HG03442 (cell line): Measurements from ENCODE around the gene NRP1.

Experiments used
- ATAC-seq: cut with Tn5 transposase; IDR thresholded peaks from one replicate; pipeline ENCODE4 v1.9.1; 2021; ENCODE audit warnings: mild to moderate bottlenecking, moderate library complexity; ENCODE audit not compliant: unreplicated experiment

NRP1 gene

DNA sequence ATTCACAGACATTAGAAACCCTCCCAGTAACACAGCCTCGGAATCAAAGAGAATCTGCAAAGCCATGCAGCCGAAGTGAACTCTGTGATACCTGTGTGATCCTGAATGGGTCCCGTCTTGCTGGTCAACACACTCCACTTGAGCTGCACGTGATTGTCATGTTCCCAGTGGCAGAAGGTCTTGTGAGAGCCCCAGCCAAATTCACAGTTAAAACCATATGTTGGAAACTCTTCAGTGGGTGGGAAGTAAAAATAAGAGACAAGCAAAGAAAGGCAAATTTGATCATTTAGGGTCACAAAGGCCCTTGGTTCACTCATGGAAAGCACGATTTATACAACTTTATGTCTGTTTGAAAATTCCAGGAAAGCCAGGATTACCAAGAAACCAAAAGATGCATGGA is 142.3 kb downstream of the NRP1 start:
- ATAC-seq = no peak

DNA sequence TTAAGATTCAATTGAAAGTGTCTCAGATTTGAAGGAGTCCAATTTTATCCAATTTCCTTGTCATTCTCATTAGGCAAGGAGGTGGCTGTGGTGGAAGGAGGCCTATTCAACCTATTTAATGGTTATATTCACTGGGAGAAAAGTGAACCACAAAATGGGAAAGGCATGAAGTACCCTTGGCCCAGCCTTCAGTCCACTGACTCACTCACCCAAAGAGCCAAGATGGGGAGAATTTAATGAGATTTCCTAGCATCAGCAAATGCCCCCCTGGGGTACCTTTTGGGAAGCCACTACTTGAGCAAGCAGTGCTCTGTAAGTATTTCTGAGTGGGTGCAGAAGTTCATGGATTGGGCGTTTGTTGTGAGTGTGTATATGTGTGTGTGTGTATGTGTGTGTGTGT is 144.1 kb downstream of the NRP1 start:
- ATAC-seq = no peak

- no peak for ATAC-seq
These were observed 144.7 kb downstream of the NRP1 start for GRCh38 chr10:33189808-33190207.

DNA sequence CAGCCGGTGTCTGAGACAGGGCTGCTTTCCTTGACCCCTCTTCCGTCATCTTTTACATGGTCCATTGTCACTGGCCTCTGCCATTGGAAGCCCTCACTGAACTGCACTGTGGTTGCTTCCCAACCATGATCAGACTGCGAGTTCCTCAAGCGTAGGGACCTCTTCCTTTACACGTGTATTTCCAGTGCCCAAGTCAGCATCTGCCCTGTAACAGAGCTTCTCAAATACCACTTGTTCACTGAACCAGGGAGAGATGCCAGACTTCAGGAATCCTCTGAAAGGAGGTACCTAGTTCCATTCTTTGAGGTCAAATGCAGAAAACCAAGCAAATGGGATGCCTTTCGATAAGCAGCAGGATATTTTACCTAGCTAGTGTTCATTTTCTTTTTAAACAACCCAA is 145.1 kb downstream of the NRP1 start:
- ATAC-seq = no peak

DNA sequence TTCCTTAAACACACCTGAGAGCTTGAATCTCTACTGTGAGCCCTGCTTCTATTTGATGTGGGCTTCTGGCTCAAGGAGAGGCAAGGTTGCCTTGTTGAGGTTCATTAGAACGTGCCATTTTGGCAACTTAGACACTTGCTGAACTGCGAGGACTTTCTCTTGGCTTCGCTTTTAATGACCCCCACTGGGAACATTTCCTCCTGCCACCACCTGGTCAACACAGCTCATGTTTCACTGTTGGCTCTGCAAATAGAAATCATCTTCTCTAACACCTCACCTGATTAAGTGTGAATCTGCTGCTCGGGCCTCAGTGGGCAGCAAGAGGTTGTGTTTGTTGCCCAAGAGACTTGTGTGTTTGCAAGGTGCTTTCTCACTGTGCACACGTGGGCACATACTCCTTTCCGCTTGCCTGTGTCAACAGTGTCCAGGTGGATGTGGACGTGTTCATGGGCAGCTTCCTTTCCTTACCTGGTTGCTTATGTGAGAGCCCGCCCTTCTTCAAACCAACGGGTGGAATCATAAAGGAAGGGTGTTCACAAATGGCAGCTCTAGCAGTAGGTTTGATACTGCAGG is 147.0 kb downstream of the NRP1 start:
- ATAC-seq = no peak

- ATAC-seq = no peak
These were observed 148.3 kb downstream of the NRP1 start for GRCh38 chr10:33186150-33186549.

- no peak for ATAC-seq
These were observed 150.8 kb downstream of the NRP1 start for GRCh38 chr10:33183655-33184054.

- no peak for ATAC-seq
These were observed 153.5 kb downstream of the NRP1 start for GRCh38 chr10:33180921-33181320.

DNA sequence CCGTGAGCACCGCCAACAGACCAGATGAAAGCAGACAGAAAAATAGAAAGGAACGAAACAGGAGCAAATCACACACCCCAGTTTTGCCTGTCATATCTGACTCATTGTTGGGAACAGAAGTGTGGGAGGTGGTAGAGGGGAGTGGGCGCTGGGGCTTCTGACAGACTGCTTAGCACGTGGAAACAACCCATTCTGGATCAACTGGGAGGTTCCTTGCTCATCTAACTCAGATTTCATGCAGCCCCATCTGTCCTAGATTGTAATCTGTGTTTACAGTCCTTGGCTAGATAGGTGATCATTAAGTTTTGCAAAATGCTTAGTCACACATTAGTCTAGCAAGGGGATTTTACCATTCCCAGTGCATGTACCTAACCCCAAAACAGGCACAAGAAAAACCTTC is 154.1 kb downstream of the NRP1 start:
- ATAC-seq = no peak

GRCh38 chr10:33179067-33179466 is 155.4 kb downstream of the NRP1 start:
- ATAC-seq = no peak

- ATAC-seq = no peak
These were observed 156.3 kb downstream of the NRP1 start for GRCh38 chr10:33178026-33178755.

DNA sequence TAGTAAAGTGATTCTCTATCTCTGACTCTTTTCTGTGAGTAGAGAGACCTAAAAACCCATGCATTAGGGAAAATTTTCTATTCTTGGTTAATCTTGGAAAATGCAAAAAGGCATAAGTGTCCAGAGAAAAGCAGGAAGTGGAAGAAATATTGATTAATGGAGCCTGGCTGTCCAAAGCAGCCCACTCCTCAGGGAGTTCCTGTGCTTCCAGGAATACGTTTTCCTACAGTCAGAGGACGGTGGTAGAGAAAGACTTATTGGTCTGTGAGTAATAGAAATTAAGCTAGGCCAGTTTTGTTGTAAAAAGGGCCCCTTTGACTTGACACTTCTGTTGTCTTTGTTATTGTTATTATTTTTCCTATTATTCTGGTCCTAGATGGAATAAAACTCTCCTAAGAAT is 157.8 kb downstream of the NRP1 start:
- ATAC-seq = no peak

- ATAC-seq = no peak
These were observed 159.6 kb downstream of the NRP1 start for GRCh38 chr10:33174674-33175434.

GRCh38 chr10:33165911-33166310 is 168.6 kb downstream of the NRP1 start:
- no peak for ATAC-seq

GRCh38 chr10:33164060-33164709 is 170.3 kb downstream of the NRP1 start:
- no peak for ATAC-seq

GRCh38 chr10:33162248-33162575 is 172.3 kb downstream of the NRP1 start:
- ATAC-seq = no peak

GRCh38 chr10:33161550-33162247 is 172.8 kb downstream of the NRP1 start:
- ATAC-seq = no peak

DNA sequence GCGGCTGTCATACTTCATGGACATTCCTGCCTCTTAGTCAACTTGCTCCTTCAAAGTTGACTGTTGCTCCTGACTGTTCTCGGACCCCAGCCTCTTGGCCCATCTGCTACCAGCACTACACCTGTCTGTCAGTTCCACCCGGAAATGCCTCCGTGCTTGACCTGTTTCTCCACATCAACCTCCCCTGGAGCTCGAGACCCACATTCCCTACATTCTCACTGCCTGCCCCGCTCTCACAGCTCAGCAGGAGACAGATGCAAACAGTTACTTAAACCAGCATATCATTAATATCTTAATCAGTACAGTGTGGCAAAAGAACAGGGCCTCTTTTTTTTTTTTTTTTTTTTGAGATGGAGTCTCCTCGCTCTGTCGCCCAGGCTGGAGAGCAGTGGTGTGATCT is 174.3 kb downstream of the NRP1 start:
- ATAC-seq = no peak

DNA sequence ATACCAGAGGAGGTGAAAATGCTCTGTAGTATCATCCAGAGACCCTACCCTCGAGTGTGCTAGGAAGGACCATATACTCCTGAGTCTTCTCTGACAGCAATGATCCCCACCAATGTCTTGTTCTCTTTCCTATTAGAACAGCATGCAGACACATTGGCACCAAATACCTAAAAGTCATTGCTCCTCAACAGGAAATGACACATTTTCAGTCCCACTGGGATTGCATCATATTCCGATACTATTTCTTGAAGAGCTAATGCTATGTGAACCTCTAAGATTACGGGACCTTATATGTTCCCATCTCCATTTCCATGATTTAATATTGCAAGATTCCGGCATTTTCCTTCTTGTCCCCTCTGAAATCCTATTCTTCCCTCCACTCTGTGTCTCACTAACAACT is 177.4 kb downstream of the NRP1 start:
- ATAC-seq = no peak

GRCh38 chr10:33155720-33156638 is 178.5 kb downstream of the NRP1 start:
- ATAC-seq = peak; percentile 79
